Measurements from ENCODE around the gene CPVL. TPM values are rescaled to one million over a fixed set of nuclear protein-coding genes. Genes with fewer than 3 reads are reported as not detected.

CPVL gene
- total and polyA plus RNA-seq, 7 experiments from 2014 or later, result 0.32 to 88.3 (median 3.0) TPM

- Mint-ChIP-seq H3K27ac (peak overlapping the region in 5 of 9 donors; percentile 25 to 92 (median 75)), H3K9me3 (peaks cover 0 to 2% (median 0%) of the 10 kb centered on the region in 11 donors), H3K4me3 (peak overlapping the region in 8 of 10 donors; percentile 15 to 91 (median 55)), H3K4me1 (peaks cover 0 to 17% (median 12%) of the 10 kb centered on the region in 7 donors), H3K27me3 (peaks cover 8 to 24% (median 17%) of the 10 kb centered on the region in 5 donors), H3K36me3 (no peaks in the 10 kb centered on the region)
- H3K4me1 ChIP-seq (ENCODE audit: control insufficient read depth in 2 of 2, insufficient read depth in 2 of 2, low read length in 2 of 2), result no peaks in the 10 kb centered on the region
- H3K36me3 ChIP-seq (ENCODE audit: control insufficient read depth in 2 of 3, insufficient read depth in 3 of 3, low read length in 3 of 3), result no peaks in the 10 kb centered on the region
- POLR2A ChIA-PET, result no interaction called here
- CTCF ChIA-PET, result interaction anchor here (1.8 kb wide), 1 partner anchor 9 kb away, joined by 8 read pairs; no protein-coding TSS in a partner anchor
- intact Hi-C loops (cut with micrococcal nuclease), result no loop called here
- ATAC-seq (peak; percentile 36), DNase-seq (peak in 2 of 9 donors; percentile 14 to 42)
- H3K27ac ChIP-seq (ENCODE audit: low read depth, low read length), result peak overlapping the region; percentile 46
- peak overlapping the region; percentile 30 for H3K4me3 ChIP-seq (ENCODE audit: low read length)
- H3K27me3 ChIP-seq (ENCODE audit: control insufficient read depth in 2 of 2, insufficient read depth in 2 of 2, low read length in 2 of 2), result no peaks in the 10 kb centered on the region
- no peaks in the 10 kb centered on the region for H3K9me3 ChIP-seq (ENCODE audit: control insufficient read depth in 2 of 3, low read length in 3 of 3)
Measured at GRCh38 chr7:29091715-29092114, 54.6 kb downstream of the CPVL start.

GRCh38 chr7:29090836-29091601 is 55.3 kb downstream of the CPVL start:
- Mint-ChIP-seq H3K4me3 (peak overlapping the region in 8 of 10 donors; percentile 15 to 91 (median 64)), H3K9me3 (no peaks in the 10 kb centered on the region), H3K36me3 (no peaks in the 10 kb centered on the region), H3K27ac (peak overlapping the region in 5 of 9 donors; percentile 25 to 92 (median 75)), H3K4me1 (peaks cover 0 to 17% (median 12%) of the 10 kb centered on the region in 7 donors), H3K27me3 (peaks cover 8 to 27% (median 17%) of the 10 kb centered on the region in 5 donors)
- DNase-seq (no peak), ATAC-seq (no peak)
- Histone ChIP-seq H3K4me3 (ENCODE audit: low read length) (peak overlapping the region; percentile 30), H3K27ac (ENCODE audit: low read depth, low read length) (peak overlapping the region; percentile 46), H3K36me3 (ENCODE audit: control insufficient read depth in 2 of 3, insufficient read depth in 3 of 3, low read length in 3 of 3) (no peaks in the 10 kb centered on the region), H3K27me3 (ENCODE audit: control insufficient read depth in 2 of 2, insufficient read depth in 2 of 2, low read length in 2 of 2) (no peaks in the 10 kb centered on the region), H3K9me3 (ENCODE audit: control insufficient read depth in 2 of 3, low read length in 3 of 3) (no peaks in the 10 kb centered on the region), H3K4me1 (ENCODE audit: control insufficient read depth in 2 of 2, insufficient read depth in 2 of 2, low read length in 2 of 2) (no peaks in the 10 kb centered on the region)
- intact Hi-C loops (cut with micrococcal nuclease), result no loop called here
- ChIA-PET POLR2A (no interaction called here), CTCF (interaction anchor here (0.8 to 1.8 kb wide), 3 partner anchors 10 to 164 kb away, joined by 3 to 8 read pairs (median 7); no protein-coding TSS in a partner anchor)

- no peak for DNase-seq
- peak overlapping the region in 1 of 9 donors; percentile 54 for H3K27ac Mint-ChIP-seq
- H3K4me1 ChIP-seq (ENCODE audit: control insufficient read depth in 2 of 2, insufficient read depth in 2 of 2, low read length in 2 of 2), result no peaks in the 10 kb centered on the region
- intact Hi-C loops (cut with micrococcal nuclease), result no loop called here
- H3K36me3 ChIP-seq (ENCODE audit: control insufficient read depth in 2 of 3, insufficient read depth in 3 of 3, low read length in 3 of 3), result no peaks in the 10 kb centered on the region
- H3K27me3 ChIP-seq (ENCODE audit: control insufficient read depth in 2 of 2, insufficient read depth in 2 of 2, low read length in 2 of 2), result no peaks in the 10 kb centered on the region
- peaks cover 8 to 27% (median 17%) of the 10 kb centered on the region in 5 donors for H3K27me3 Mint-ChIP-seq
- ChIA-PET CTCF (interaction anchor here (0.8 to 1.1 kb wide), 2 partner anchors 16 to 163 kb away, joined by 3 to 7 read pairs; no protein-coding TSS in a partner anchor), POLR2A (no interaction called here)
- H3K27ac ChIP-seq (ENCODE audit: low read depth, low read length), result no peak overlapping the region
- no peaks in the 10 kb centered on the region for H3K9me3 Mint-ChIP-seq
- no peaks in the 10 kb centered on the region for H3K9me3 ChIP-seq (ENCODE audit: control insufficient read depth in 2 of 3, low read length in 3 of 3)
- no peaks in the 10 kb centered on the region for H3K36me3 Mint-ChIP-seq
- H3K4me1 Mint-ChIP-seq, result peaks cover 0 to 17% (median 12%) of the 10 kb centered on the region in 7 donors
- H3K4me3 ChIP-seq (ENCODE audit: low read length), result no peak overlapping the region
- no peak for ATAC-seq
- peak overlapping the region in 3 of 10 donors; percentile 8 to 91 (median 88) for H3K4me3 Mint-ChIP-seq
Measured at GRCh38 chr7:29090151-29090805, 56.1 kb downstream of the CPVL start.

- no peak for DNase-seq
- no peak overlapping the region for H3K4me3 Mint-ChIP-seq
- H3K27ac Mint-ChIP-seq, result no peak overlapping the region
- POLR2A ChIA-PET, result no interaction called here
- intact Hi-C loops (cut with micrococcal nuclease), result no loop called here
- H3K36me3 Mint-ChIP-seq, result no peaks in the 10 kb centered on the region
- Histone ChIP-seq H3K27me3 (ENCODE audit: control insufficient read depth in 2 of 2, insufficient read depth in 2 of 2, low read length in 2 of 2) (no peaks in the 10 kb centered on the region), H3K27ac (ENCODE audit: low read depth, low read length) (no peak overlapping the region), H3K4me1 (ENCODE audit: control insufficient read depth in 2 of 2, insufficient read depth in 2 of 2, low read length in 2 of 2) (no peaks in the 10 kb centered on the region), H3K4me3 (ENCODE audit: low read length) (no peak overlapping the region), H3K36me3 (ENCODE audit: control insufficient read depth in 2 of 3, insufficient read depth in 3 of 3, low read length in 3 of 3) (no peaks in the 10 kb centered on the region), H3K9me3 (ENCODE audit: control insufficient read depth in 2 of 3, low read length in 3 of 3) (no peaks in the 10 kb centered on the region)
- CTCF ChIA-PET, result no interaction called here
- ATAC-seq, result no peak
- no peaks in the 10 kb centered on the region for H3K9me3 Mint-ChIP-seq
- peaks cover 0 to 17% (median 12%) of the 10 kb centered on the region in 7 donors for H3K4me1 Mint-ChIP-seq
- H3K27me3 Mint-ChIP-seq, result peaks cover 5 to 32% (median 17%) of the 10 kb centered on the region in 5 donors
Measured at GRCh38 chr7:29087840-29088170, 58.5 kb downstream of the CPVL start.

- CTCF ChIA-PET, result no interaction called here
- no peaks in the 10 kb centered on the region for H3K4me1 ChIP-seq (ENCODE audit: control insufficient read depth in 2 of 2, insufficient read depth in 2 of 2, low read length in 2 of 2)
- ATAC-seq, result no peak
- Mint-ChIP-seq H3K9me3 (no peaks in the 10 kb centered on the region), H3K4me1 (peaks cover 0 to 13% (median 10%) of the 10 kb centered on the region in 7 donors), H3K36me3 (no peaks in the 10 kb centered on the region), H3K4me3 (no peak overlapping the region), H3K27ac (no peak overlapping the region), H3K27me3 (peaks cover 4 to 31% (median 14%) of the 10 kb centered on the region in 5 donors)
- no peaks in the 10 kb centered on the region for H3K36me3 ChIP-seq (ENCODE audit: control insufficient read depth in 2 of 3, insufficient read depth in 3 of 3, low read length in 3 of 3)
- no peak overlapping the region for H3K27ac ChIP-seq (ENCODE audit: low read depth, low read length)
- no peaks in the 10 kb centered on the region for H3K27me3 ChIP-seq (ENCODE audit: control insufficient read depth in 2 of 2, insufficient read depth in 2 of 2, low read length in 2 of 2)
- H3K9me3 ChIP-seq (ENCODE audit: control insufficient read depth in 2 of 3, low read length in 3 of 3), result no peaks in the 10 kb centered on the region
- no peak for DNase-seq
- POLR2A ChIA-PET, result no interaction called here
- H3K4me3 ChIP-seq (ENCODE audit: low read length), result no peak overlapping the region
- intact Hi-C loops (cut with micrococcal nuclease), result no loop called here
Measured at GRCh38 chr7:29086545-29086944, 59.8 kb downstream of the CPVL start.

- Histone ChIP-seq H3K27ac (ENCODE audit: low read depth, low read length) (no peak overlapping the region), H3K36me3 (ENCODE audit: control insufficient read depth in 2 of 3, insufficient read depth in 3 of 3, low read length in 3 of 3) (no peaks in the 10 kb centered on the region), H3K27me3 (ENCODE audit: control insufficient read depth in 2 of 2, insufficient read depth in 2 of 2, low read length in 2 of 2) (no peaks in the 10 kb centered on the region), H3K4me1 (ENCODE audit: control insufficient read depth in 2 of 2, insufficient read depth in 2 of 2, low read length in 2 of 2) (no peaks in the 10 kb centered on the region), H3K4me3 (ENCODE audit: low read length) (no peak overlapping the region), H3K9me3 (ENCODE audit: control insufficient read depth in 2 of 3, low read length in 3 of 3) (no peaks in the 10 kb centered on the region)
- intact Hi-C loops (cut with micrococcal nuclease), result loop anchor here in 1 of 2 donors (2.0 kb wide), 1 partner anchor 50 kb away; no protein-coding TSS in a partner anchor
- ChIA-PET POLR2A (no interaction called here), CTCF (no interaction called here)
- Mint-ChIP-seq H3K4me3 (no peak overlapping the region), H3K36me3 (no peaks in the 10 kb centered on the region), H3K9me3 (peaks cover 0 to 1% (median 0%) of the 10 kb centered on the region in 11 donors), H3K27me3 (peaks cover 2 to 27% (median 7%) of the 10 kb centered on the region in 5 donors), H3K4me1 (no peaks in the 10 kb centered on the region), H3K27ac (no peak overlapping the region)
- DNase-seq (no peak), ATAC-seq (peak; percentile 57)
Measured at GRCh38 chr7:29084832-29085231, 61.5 kb downstream of the CPVL start.

Data from naive thymus-derived CD4-positive, alpha-beta T cell (primary cell).